GM12801 (cell line): ENCODE results near the gene LMAN1L.

Experiments
- CTCF ChIP-seq: IDR thresholded peaks from one replicate; pipeline ENCODE4 v1.5.1; 2011; ENCODE audit warnings: control low read depth; ENCODE audit not compliant: insufficient read length; ENCODE audit errors: extremely low read depth

The LMAN1L gene

GRCh38 chr15:74838137-74838516, 25.5 kb downstream of the LMAN1L start:
- no peak for TF ChIP-seq CTCF

DNA sequence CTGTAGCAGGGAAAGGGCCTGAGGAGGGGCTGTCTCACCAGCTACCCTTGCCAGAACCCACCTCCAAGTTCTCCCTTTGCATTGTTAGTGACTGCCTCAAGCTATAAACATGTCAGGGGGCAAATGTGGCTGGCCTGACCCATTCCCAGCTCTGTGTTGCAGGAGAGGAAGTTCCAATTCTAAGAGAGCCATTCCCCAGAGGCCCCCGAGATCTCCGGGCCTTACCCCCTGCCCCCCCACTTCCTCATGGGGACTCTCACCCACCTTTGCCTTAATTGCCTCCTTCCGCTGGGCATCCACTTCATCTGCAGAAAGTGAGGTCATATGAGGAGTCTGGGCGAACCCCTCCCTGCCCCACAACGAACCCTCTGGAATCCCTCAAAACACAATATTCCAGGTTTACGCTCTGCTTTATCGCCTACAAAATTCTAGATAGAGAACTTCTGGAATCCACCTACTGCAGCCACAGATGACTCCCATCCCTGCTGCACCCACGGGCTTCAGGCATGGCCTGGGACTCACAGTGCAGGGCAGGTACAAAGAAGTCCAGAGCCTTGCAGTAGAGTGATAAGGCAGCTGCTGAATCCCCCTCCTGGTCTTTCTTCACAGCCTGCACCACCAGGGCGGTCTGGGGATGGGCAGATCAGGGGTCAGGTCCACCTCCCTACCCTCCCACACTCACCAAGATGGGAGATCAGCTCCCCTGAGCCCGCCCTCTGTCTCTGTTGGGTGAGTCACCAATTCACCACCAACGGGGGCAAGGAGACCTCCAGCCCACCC, 26.3 kb downstream of the LMAN1L start:
- no peak for TF ChIP-seq CTCF

DNA sequence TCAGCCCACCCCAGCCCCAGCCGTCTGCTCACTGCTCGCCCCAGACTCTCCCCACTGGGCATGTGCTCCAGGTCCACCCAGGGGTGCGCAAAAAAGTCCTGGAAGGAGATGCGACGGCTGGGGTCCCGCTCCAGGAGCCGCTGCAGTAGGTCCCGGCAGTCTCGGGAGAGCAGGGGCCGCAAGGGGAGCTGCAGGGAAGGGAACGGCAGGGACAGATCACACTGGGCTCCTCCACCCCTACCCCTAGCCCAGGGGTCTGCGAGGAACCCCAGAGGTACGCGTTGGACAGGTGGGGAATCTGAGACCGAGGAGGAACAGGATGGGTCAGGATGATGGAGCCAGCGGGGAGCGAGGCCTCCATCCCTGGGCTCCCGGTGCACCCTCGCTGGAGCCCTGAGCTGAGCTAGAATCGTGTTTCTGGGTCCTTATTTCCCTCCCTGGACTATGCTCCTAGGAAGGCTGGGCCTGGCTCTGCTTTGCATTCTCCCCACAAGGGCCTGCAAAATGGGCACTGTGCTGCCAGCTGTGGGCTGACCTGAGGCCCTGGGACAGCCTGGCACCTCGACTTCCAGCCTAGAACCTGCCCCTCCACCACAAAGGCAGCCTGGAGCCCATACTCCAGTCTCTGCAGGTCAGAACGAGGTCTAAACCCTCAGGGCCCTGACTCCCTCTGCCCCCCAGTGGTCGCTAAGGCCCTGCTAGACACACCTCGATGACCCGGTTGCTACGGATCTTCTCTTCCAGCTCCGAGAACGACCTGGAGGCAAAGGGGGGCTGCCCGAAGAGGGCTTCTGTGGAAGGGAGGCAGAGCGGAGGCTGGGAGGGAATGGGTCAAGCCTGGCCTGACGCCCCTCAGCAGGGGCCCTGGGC, 27.1 kb downstream of the LMAN1L start:
- TF ChIP-seq CTCF = no peak

DNA sequence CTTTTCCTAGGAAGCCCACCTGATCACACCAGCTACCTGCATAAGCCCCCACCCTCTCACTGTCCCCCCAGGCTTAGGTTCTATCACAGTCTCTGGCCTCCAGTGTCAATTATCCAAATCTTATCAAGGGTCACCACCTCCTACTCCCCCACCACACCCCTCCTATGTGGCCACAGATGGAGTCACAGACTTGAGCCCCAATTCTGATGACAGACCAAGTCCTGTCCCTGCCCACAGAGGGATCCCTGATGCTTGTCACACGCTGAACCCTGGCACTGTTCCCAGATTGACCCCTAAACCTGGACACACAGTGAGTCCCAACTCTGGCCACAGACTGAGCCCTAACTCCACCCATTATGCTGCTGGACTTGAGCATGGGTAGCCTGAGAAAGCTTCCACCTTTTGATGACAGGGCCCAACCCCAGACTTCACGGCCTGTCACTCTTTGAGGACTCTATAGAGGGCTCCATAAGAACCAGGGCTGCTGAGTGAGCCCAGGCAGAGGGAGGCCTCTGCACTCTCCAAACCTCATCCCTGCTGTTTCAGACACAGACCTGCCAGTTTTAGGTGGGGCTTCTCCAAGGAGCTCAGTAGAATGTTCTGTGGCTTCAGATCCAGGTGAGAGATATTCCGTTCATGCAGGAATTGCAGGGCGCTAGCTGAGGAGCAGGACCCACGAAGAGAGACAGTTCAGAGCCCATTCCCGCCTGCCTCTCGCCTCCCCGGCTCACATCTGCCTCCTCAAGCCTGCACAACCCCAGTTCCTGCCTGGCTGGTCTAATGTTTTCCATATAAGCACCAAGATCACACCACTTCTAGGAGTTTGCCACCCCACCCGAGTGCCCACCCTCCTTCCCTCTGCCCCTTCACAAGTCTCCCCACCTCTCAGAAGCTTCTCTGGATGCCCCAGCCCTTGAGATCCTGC, 28.5 kb downstream of the LMAN1L start:
- TF ChIP-seq CTCF = no peak

DNA sequence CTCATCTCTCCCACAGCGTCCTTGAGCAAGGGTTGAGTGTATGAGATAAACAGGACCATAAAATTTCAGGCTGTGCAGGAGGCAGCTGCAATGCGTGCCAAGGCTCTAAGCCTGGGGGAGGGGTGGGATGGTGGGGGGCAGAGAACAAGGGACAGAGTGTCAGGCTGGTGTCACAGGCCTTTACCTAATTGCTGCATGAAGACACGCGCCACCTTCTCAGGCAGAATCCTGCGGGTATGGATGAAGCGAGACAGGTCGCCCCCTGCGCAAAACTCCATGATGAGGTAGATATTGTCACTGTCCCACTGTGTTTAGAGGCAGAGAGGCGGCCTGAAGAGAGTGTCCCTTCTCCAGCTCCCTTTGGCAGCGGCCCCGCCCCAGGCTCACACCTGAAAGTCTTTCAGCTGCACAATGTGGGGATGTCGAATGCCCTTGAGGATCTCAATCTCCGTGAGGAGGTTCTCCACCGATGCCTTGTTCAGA, 29.3 kb downstream of the LMAN1L start:
- no peak for TF ChIP-seq CTCF

GRCh38 chr15:74842581-74843444, 30.2 kb downstream of the LMAN1L start, which contains the start of gene ULK3:
Gene ULK3, minus strand, starts transcription at chr15:74843156. Its CDS starts 51 bp downstream, at chr15:74843105.
- no peak for TF ChIP-seq CTCF
